Endothelial cell of umbilical vein (primary cell): ENCODE results near the gene MTX1.

Experiments used
- CTCF ChIP-seq, 2 donors: IDR thresholded peaks; 1 replicate in 1 of 2; 2 replicates in 1 of 2; pipeline ENCODE4 v1.5.1; 2011; ENCODE audit warnings: low read length in 2 of 2, mild to moderate bottlenecking in 2 of 2, moderate library complexity in 2 of 2, control low read depth in 1 of 2, inconsistent platforms in 1 of 2, low read depth in 1 of 2; ENCODE audit not compliant: insufficient read depth in 1 of 2; ENCODE audit errors: extremely low read depth in 1 of 2
- POLR2A ChIP-seq: IDR thresholded peaks from 2 replicates; pipeline ENCODE4 v1.6.1; 2012; ENCODE audit warnings: low read depth, mild to moderate bottlenecking, control low read depth, low read length

- TF ChIP-seq CTCF (IDR thresholded peaks at IDR 0.05; ENCODE audit: extremely low read depth in 1 of 2, insufficient read depth in 1 of 2, low read depth in 1 of 2, low read length in 2 of 2) (no peak), POLR2A (no peak)
These were observed 33.1 kb upstream of the MTX1 start for GRCh38 chr1:155175281-155175926.
